Choroid plexus epithelial cell (primary cell): ENCODE data around the gene CAMK1D.

ENCODE experiments used
- DNase-seq: peaks from one replicate; pipeline ENCODE4 v3.0.0-alpha.2; 2010; ENCODE audit warnings: low read depth
- H3K4me3 ChIP-seq: 2 replicates; pipeline ENCODE4 v1.5.1; 2011; ENCODE audit warnings: low read depth, mild to moderate bottlenecking, control low read depth, low read length, moderate library complexity
- CTCF ChIP-seq: conservative IDR thresholded peaks from 2 replicates; pipeline ENCODE4 v1.5.1; 2011; ENCODE audit warnings: low read depth, mild to moderate bottlenecking, control low read depth, inconsistent platforms, low read length, moderate library complexity

The CAMK1D gene

GRCh38 chr10:12590675-12591659, 241.6 kb downstream of the CAMK1D start:
- no peak for TF ChIP-seq CTCF
- DNase-seq, result no peak
- no peak overlapping the region for H3K4me3 ChIP-seq

- no peak for DNase-seq
- H3K4me3 ChIP-seq, result no peak overlapping the region
- TF ChIP-seq CTCF, result no peak
These were observed 243.6 kb downstream of the CAMK1D start for GRCh38 chr10:12592967-12593366.

GRCh38 chr10:12594448-12594944, 245.1 kb downstream of the CAMK1D start:
- H3K4me3 ChIP-seq, result no peak overlapping the region
- no peak for TF ChIP-seq CTCF
- peak; percentile 31 for DNase-seq

GRCh38 chr10:12595936-12596576, 246.7 kb downstream of the CAMK1D start:
- no peak for TF ChIP-seq CTCF
- no peak for DNase-seq
- no peak overlapping the region for H3K4me3 ChIP-seq

- no peak for TF ChIP-seq CTCF
- no peak overlapping the region for H3K4me3 ChIP-seq
- no peak for DNase-seq
These were observed 247.8 kb downstream of the CAMK1D start for GRCh38 chr10:12597176-12597575.

GRCh38 chr10:12597788-12598765, 248.7 kb downstream of the CAMK1D start:
- H3K4me3 ChIP-seq, result no peak overlapping the region
- DNase-seq, result no peak
- TF ChIP-seq CTCF, result no peak
